ENCODE data around the gene FOXP2. TPM values are rescaled to one million over a fixed set of nuclear protein-coding genes. Genes with fewer than 3 reads are reported as not detected.

FOXP2 gene
- total RNA-seq, result 10 to 100 TPM; 42.3 to 83.7 (median 50.7) TPM

DNA sequence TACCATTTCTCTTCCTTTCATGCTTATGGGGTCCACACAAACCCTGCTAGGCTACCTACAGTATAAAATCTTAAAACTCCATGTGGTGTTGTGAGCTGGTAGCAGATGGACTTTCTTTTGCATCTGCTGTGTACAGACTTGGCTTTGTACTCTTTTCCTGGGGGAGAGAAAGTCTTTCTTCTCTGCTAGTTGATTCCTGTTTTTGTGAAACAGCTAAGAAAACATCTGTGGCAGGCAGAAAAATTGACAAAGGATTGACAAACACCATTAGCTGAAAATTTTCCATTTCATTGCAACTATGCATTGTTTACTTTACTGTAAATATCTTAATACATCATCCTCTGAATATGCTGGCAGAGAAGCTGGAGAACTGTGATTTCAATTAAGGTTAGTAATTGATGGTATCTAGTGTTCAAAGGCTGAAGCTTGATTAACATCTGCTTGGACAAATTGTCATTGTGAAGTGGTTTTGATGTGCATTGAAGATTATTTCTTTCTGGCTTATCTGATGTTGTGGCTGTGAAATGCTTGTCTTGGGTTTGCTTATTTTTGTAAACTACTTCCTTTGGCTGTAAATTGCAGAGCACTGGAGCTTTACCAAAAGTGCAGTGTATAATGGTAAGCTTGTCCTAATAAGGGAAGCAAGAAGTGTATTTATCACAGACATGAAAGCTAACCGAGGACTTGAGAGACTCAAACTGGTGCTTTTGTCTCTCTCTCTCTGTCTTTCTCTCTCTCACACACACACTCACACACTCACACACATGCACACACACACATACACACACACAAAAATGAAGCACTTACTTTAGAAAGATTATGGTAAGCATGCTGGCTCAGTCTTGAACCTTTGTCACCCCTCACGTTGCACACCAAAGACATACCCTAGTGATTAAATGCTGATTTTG lies at the start of gene FOXP2:
TSS of gene FOXP2 (plus strand) at position 660 of the 908 bp plus-strand sequence. CDS start 11,697 bp downstream, outside the sequence.
- Histone ChIP-seq H3K27me3 (no peaks in the 10 kb centered on the region), H3K27ac (peak within 1 kb of the TSS; percentile 77 to 98 (median 82))
- peak; percentile 14 for ATAC-seq

GRCh38 chr7:114365791-114366190 lies 48.8 kb upstream of the FOXP2 start:
- TF ChIP-seq, protein P1, sequence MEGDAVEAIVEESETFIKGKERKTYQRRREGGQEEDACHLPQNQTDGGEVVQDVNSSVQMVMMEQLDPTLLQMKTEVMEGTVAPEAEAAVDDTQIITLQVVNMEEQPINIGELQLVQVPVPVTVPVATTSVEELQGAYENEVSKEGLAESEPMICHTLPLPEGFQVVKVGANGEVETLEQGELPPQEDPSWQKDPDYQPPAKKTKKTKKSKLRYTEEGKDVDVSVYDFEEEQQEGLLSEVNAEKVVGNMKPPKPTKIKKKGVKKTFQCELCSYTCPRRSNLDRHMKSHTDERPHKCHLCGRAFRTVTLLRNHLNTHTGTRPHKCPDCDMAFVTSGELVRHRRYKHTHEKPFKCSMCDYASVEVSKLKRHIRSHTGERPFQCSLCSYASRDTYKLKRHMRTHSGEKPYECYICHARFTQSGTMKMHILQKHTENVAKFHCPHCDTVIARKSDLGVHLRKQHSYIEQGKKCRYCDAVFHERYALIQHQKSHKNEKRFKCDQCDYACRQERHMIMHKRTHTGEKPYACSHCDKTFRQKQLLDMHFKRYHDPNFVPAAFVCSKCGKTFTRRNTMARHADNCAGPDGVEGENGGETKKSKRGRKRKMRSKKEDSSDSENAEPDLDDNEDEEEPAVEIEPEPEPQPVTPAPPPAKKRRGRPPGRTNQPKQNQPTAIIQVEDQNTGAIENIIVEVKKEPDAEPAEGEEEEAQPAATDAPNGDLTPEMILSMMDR (IDR thresholded peaks at IDR 0.05), result no peak
- TF ChIP-seq POLR2AphosphoS5 (IDR thresholded peaks at IDR 0.05) (no peak), POLR2A (IDR thresholded peaks at IDR 0.05) (no peak), EP300 (IDR thresholded peaks at IDR 0.05) (no peak)
- ATAC-seq, result no peak
- 80 to 100% methylated on average over 1 to 2 of the region's 2 CpGs for WGBS, 2 donors (ENCODE audit: low coverage in 1 of 2)
- no peaks in the 10 kb centered on the region for H3K9me3 ChIP-seq
- H3K4me1 ChIP-seq, result peaks cover 0 to 7% (median 0%) of the 10 kb centered on the region in 3 donors
- no peaks in the 10 kb centered on the region for H3K27me3 ChIP-seq
- H3K4me3 ChIP-seq, result no peak overlapping the region
- H3K27ac ChIP-seq, result no peak overlapping the region
- no peaks in the 10 kb centered on the region for H3K36me3 ChIP-seq

More for the DNA sequence above, at the start of gene FOXP2:
- TF ChIP-seq EP300 (IDR thresholded peaks at IDR 0.05), result no peak
- no peak for TF ChIP-seq POLR2AphosphoS5 (IDR thresholded peaks at IDR 0.05)
- TF ChIP-seq, protein P1 (IDR thresholded peaks at IDR 0.05), result no peak
- TF ChIP-seq POLR2A (IDR thresholded peaks at IDR 0.05), result no peak
- Histone ChIP-seq H3K9me3 (no peaks in the 10 kb centered on the region), H3K4me3 (peak within 1 kb of the TSS; percentile 45 to 60), H3K36me3 (no peaks in the 10 kb centered on the region), H3K4me1 (peaks cover 0 to 31% (median 2%) of the 10 kb centered on the region in 3 donors)
- 0% methylated on average over 1 to 2 of the region's 2 CpGs for WGBS, 2 donors (ENCODE audit: low coverage in 1 of 2)

GRCh38 chr7:114368492-114368891 lies 46.1 kb upstream of the FOXP2 start:
- Histone ChIP-seq H3K27ac (no peak overlapping the region), H3K27me3 (no peaks in the 10 kb centered on the region), H3K4me3 (no peak overlapping the region), H3K9me3 (no peaks in the 10 kb centered on the region), H3K36me3 (no peaks in the 10 kb centered on the region), H3K4me1 (peaks cover 0 to 7% (median 0%) of the 10 kb centered on the region in 3 donors)
- TF ChIP-seq, protein P1 (IDR thresholded peaks at IDR 0.05), result no peak
- no peak for TF ChIP-seq POLR2A (IDR thresholded peaks at IDR 0.05)
- TF ChIP-seq POLR2AphosphoS5 (IDR thresholded peaks at IDR 0.05), result no peak
- no peak for TF ChIP-seq EP300 (IDR thresholded peaks at IDR 0.05)
- WGBS, 2 donors (ENCODE audit: low coverage in 1 of 2), result 60 to 78% methylated on average over 2 of the region's 2 CpGs
- no peak for ATAC-seq

DNA sequence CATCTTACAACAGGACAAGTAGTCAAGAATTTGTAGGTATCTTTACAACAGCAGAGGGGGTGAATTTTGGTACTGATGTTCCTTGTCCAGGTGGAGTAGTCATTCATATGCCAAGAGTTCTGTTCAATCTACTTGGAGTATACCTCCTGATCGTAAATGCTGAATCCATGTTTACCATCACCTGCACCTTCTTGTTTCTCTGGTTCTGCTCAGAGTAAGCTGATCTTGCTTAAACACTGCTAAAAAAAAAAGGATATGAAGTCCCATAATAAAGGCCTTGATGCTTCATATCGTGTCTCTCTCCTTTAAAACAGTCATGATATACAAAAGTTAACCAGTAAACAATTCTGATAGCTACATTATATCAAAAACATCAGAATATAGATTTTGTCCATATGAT lies 45.3 kb upstream of the FOXP2 start:
- H3K4me1 ChIP-seq, result peaks cover 0 to 4% (median 0%) of the 10 kb centered on the region in 3 donors
- H3K27me3 ChIP-seq, result no peaks in the 10 kb centered on the region
- H3K36me3 ChIP-seq, result no peaks in the 10 kb centered on the region
- no peak overlapping the region for H3K27ac ChIP-seq
- H3K4me3 ChIP-seq, result no peak overlapping the region
- TF ChIP-seq POLR2AphosphoS5 (IDR thresholded peaks at IDR 0.05) (no peak), POLR2A (IDR thresholded peaks at IDR 0.05) (no peak), EP300 (IDR thresholded peaks at IDR 0.05) (no peak)
- TF ChIP-seq, protein P1 (IDR thresholded peaks at IDR 0.05), result no peak
- no peak for ATAC-seq
- no peaks in the 10 kb centered on the region for H3K9me3 ChIP-seq
- WGBS, 2 donors (ENCODE audit: low coverage in 1 of 2), result 93 to 100% methylated on average over 2 of the region's 2 CpGs

Data from gastroesophageal sphincter (tissue), 4 donors.